Measurements from ENCODE around the gene PDCD2.

DNA sequence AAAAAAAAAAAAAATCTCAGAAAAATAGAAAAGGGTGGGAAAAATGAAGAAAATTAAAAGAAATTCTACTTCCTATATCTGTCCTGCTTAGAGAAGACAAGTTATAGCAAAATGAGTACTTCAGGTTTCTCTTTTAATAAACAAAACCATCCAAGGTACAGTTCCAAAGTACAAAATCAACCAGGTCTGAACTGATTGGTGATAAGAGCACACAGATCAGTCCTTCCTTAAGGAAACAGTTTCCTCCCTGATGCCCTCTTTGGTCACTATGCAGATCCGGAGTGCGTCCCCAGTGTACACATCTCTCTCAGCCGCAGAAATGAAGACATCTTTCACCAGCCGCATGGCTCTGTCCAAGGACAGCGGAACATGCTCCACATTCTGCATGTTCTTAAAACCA, 49.4 kb downstream of the PDCD2 start:
- TF ChIP-seq, protein P1, sequence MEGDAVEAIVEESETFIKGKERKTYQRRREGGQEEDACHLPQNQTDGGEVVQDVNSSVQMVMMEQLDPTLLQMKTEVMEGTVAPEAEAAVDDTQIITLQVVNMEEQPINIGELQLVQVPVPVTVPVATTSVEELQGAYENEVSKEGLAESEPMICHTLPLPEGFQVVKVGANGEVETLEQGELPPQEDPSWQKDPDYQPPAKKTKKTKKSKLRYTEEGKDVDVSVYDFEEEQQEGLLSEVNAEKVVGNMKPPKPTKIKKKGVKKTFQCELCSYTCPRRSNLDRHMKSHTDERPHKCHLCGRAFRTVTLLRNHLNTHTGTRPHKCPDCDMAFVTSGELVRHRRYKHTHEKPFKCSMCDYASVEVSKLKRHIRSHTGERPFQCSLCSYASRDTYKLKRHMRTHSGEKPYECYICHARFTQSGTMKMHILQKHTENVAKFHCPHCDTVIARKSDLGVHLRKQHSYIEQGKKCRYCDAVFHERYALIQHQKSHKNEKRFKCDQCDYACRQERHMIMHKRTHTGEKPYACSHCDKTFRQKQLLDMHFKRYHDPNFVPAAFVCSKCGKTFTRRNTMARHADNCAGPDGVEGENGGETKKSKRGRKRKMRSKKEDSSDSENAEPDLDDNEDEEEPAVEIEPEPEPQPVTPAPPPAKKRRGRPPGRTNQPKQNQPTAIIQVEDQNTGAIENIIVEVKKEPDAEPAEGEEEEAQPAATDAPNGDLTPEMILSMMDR (IDR thresholded peaks at IDR 0.05) = no peak
- TF ChIP-seq POLR2AphosphoS5 (IDR thresholded peaks at IDR 0.05) = no peak
- TF ChIP-seq POLR2A (IDR thresholded peaks at IDR 0.05) = no peak
